HG02610 (cell line): ENCODE measurements around the gene MRPS34.

ENCODE experiments used
- ATAC-seq: cut with Tn5 transposase; IDR thresholded peaks from one replicate; pipeline ENCODE4 v1.9.1; 2021; ENCODE audit warnings: mild to moderate bottlenecking, moderate library complexity; ENCODE audit not compliant: unreplicated experiment

The MRPS34 gene

DNA sequence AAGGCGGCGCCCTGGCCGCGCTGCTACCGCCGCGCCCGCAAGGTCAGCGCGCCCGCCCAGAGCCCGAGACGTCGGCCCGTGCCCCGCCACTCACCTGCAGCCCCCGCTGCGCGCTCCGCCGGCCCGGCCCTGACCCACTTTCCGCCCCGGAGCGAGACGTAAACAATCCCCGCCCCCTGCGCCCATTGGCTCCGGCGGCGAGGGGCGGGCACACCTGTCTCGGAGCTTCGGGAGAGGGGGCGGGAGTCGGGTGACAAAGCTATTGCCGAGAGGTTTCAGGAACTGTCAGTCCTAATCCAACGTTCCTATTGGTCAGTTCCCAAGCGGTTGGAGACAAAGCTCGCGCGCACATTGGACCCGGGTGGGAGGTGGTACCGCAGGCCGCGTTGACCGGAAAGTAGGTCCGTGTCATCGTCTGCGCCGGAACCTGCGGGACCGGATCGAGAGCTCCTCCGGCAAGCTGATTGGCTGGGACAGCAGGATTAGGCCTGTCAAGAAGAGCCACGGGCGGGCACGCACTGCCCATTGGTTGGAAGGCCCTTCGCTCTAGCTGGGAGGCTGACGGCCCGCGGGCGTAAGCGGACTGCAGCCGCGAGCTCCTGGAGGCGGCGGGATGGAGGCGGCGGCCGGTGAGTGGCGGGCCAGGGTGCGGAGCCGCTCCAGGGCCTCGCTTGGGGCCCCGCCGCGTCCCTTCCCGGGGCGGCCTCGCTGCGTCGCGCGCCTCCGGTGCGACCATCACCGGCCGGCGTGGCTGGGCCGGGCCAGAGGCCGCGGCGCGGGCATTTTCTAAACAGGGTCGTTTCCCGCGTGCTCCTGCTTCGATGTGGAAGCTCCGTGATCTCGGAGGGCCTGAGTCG, 9.7 kb upstream of the MRPS34 start, which contains the start of the genes NUBP2 and SPSB3:
Gene NUBP2 (plus strand): TSS at position 553 of the 857 bp plus-strand sequence. CDS start 61 bp downstream, at position 614.
Gene SPSB3 (minus strand): TSS at position 164 of the 857 bp plus-strand sequence. CDS start 1,088 bp downstream, outside the sequence.
- ATAC-seq = peak; percentile 87

DNA sequence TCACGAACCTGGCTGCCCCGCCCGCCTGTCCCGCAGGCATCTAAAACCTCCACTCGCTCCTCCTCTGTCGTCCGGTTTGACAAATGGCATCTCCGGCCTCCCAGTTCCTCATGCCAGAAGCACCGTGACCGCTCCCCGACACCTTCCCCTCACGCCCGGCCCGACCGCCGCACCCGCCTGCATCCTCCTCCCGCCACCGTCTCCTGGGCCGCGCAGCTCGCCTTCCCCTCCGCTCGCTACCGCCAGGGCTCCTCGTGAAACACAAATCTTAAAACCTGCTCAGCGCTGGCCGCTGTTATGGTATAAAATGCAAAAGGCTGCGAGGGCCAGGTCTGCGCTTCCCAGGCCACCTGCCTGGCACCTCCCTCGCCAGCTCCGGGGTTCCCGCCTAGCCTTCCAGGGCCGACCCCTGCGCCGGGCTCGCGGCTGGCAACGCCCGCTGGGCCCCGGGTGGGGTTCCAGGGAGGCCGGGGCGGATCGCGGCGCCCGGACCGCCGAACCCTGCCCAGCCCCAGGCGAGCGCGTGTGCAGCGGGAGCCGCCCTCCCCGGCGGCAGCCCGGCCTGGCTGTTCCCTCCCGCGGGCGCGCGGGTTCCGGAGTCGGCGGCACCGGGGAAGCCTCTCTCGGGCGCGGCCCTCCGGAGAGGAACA, 8.9 kb upstream of the MRPS34 start:
- peak; percentile 4 for ATAC-seq

DNA sequence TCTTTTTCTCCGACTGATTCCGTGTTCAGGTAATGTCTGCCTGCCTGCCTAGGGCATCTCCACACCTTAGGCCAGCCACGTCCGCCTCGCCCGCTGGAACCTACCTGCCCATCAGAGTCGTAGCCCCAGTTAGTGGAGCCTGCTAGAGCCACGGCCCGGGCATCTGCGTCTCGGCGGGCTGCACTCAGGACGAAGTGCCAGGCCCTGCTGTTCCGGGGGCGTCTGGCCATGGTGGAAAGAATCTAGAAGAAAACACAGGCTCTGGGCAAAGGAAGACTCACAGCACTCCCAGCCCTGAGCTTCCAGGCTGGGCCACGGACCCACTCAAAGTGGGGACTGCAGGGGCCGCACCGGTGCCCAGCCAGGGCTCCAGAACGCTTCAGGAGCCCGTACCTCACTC, 8.3 kb upstream of the MRPS34 start:
- no peak for ATAC-seq

DNA sequence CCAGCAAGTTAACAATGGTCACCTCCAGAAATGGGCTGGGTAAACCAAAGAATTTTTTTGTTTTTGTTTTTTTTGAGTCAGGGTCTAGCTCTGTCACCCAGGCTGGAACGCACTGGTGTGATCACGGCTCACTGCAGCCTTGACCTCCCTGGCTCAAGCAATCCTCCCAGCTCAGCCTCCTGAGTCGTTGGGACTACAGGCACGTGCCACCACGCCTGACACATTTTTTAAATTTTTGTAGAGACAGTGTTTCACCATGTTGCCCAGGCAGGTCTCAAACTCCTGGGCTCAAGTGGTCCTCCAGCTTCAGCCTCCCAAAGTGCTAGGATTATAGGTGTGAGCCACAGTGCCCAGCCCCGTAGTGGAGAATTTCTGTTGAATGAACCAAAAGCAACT, 7.7 kb upstream of the MRPS34 start:
- no peak for ATAC-seq

DNA sequence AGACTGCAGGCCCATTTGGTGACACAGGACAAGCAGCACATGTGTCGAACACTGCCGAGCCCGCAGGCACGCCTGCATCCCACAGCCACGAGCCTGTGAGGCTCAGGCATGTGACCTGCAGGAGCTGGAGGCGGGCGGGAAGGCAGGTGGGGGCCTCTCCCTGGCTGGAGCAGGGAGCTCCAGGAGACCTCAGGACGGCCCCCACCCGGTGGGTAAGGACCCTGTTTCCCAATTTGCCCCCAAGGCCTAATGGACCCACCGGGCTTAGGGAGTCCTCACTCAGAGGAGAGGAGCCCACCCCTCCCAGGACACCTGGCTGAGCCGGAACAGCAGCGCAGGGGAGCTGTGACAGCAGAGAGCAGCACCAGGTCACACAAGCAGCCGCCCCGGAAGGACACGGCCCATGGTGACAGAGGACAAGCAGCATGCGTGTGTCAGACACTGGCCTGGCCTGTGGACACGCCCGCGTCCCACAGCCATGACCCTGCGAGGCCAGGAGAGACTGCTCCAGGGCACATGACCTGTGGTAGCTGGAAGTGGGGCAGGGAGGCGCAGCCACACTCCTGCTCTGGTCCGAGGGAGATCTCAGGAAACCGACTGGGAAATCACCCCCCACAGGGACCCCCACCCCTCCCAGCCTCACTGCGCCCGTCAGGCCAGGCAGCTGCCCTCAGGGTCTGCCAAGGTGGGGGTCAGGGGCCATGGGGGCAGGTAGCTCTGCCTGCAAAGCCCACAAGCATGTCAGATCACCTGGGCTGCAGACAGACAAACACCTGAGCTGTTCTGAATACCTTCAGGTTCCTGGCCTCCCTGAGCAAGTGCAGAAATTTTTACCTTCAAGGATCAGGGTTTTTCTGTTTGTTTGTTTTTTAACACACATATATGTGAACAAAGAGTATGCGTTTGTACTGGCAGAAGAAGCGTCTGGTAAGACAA, 7.1 kb upstream of the MRPS34 start:
- no peak for ATAC-seq

DNA sequence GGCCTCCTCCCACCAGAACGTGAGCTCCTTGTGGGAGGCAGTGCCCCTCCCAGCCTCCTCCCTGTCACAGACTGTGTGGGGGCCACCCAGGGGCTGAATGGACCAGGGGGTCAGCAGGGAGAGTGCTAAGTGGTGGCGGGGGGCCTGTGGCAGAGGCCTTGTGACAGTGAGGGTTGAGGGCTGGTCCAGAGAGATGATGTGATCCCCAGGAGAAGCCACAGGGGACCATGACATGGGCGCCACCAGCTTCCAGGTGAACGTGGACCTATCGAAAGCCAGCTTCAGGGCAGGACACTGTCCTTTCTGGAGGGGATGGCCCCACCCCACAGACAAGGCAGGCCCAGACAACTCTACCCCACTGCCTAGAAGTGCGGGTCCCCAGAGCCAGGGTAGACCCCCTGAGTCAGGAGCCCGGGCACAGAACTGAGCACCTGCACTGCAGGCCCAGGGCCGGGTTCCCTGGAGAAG, 6.3 kb upstream of the MRPS34 start:
- ATAC-seq = no peak

DNA sequence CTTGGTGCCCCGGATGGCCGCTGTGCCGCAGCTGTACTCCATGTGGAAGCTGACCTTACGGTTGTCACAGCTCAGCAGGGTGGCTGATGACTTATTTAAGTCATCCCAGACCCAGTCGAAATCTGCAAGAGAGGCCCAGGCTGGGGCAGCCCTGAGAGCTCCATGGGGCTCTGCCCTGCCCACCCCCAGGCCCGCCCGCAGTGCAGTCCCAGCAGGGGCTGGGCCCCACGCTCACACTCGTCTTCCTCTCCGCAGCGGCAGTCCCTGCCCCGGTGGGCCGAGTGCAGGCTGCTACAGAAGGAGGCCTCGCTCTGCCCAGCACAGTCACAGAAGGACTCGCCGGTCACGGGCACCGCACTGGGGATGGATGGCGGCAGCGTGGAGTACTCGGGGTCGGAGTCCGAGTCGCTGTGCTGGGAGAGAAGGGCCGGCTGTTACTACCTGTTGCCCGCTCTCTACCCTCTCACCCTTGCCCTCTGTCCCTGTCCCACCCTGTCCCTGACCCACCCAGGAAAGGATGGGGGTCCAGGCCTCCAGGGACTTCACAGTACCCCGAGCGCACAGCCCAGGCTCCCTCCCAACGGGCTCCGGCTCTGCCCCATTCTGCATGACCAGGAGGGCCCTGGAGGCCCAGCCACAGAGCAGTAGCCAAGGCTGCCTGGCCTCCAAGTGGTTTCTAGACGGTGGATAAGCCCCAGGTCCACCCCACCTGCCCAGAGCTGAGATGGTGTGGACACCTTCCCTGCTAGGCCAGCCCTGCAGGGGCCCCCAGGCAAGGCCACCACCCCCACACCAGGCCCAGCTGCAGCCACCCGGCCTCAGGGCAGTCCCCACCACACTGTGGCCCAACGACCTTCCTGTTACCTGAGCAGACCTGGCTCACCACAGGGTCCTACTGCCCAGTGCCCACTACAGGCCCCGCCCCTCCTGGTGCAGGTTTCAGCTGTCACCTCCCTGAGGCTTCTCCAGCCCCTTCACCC, 5.6 kb upstream of the MRPS34 start:
- ATAC-seq = no peak

DNA sequence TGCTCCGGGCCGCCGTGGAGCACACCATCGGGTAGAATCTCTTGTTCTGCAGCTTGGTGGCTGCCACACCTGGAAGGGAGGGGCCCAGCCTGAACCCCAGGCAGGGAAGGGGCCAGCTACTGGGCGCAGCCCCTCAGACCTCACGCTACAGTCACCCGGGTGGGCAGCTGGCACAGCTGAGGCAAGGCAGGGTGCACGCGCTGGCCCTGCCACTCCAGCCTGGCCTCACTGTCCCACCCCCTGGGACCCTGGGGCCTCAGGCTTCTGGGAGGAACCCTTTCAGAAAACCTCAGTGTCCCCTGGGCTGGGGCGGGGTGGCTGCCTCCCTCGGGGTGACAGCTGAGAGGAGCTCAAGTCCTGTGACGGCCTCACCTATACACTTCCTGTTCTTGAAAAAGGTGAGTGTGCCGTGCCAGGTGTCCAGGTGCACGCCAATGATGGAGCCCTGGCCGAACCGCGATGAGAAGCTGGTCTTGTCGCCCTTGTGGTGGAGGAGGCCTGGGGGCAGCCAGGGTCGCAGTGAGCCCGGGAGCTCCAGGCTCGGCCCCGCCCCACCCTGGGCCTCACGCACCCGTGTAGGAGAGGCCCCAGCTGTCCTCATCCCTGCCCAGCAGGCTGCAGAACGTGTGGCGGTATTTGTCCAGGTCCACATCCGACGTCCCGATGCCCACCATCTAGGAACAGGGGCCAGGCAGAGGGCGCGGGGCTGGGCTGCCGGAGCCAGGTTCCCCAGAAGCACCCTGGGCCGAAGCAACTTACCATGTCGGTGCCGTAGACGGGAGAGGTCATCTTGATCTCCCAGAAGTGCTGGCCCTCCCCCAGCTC, 4.7 kb upstream of the MRPS34 start:
- ATAC-seq = no peak

DNA sequence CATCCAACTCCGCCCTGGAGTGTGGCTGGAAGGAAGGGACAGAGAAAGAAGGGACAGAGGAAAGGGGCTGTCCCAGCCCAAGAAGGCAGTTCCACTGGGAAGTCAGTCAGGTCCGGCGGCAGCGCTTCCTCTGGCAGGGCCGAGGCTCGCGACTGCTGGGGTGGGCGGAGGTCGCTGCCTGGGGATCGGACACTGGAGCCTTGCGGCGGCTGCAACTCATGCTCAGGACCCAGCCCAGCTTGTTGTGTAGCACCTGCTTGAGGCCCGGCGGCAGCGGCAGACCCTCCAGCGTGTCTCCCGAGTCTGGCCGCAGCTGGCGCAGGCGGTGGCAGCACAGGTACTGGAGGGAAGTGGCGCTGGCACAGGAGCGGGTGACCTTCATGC, 4.0 kb upstream of the MRPS34 start:
- ATAC-seq = no peak

DNA sequence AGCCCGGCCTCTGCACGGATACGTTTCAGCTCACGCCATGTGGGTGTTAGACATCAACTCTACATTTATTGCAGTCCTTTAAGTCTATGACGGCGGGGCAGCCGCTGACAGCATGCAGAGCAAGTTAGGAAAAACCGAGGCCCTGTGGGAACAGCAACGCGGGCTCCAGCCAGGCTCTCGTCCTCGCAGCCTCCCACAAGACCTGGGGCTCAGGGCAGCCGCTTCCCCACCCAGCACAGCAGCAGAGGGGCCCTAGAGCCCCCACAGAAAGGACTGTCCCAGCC, 3.7 kb upstream of the MRPS34 start:
- ATAC-seq = no peak

DNA sequence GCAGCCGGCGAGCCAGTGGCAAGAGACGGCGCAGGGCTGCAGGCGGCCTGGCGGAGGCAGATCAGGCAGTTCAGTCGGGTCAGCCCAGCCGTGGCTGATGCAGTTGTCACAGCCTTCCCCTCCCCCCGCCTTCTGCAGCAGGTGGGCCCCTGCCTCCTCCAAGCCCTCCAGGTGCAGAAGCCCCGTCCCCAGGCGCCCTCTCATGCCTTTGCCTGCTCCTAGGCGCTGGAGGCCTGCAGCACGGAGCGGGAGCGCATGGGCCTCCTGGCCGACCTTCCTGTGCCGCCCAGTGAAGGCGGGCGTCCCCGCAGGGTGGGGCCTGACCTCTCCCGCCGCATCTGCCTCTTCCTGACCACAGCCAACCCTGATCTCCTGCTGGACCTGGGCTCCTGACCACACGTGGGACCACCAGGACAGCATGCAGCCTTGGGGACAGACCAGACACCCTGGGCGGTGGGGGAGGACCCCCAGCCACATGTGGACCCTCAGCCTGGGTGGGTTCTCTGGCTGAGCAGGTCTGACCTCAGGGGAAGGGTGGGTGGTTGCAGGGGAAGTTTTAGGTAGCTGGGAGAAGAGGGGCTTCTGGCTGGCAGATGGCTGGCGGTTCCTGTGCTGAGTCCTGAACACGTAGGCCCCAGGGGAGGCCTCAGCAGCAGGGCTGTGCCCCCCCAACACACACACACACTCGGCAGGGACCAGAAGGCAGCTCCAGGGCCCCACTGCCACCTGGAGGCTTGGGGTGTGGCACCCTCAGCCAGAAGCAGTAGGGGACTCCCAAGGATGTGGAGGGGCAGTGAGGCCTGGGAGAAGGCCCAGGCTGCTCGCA, 3.1 kb upstream of the MRPS34 start:
- no peak for ATAC-seq

DNA sequence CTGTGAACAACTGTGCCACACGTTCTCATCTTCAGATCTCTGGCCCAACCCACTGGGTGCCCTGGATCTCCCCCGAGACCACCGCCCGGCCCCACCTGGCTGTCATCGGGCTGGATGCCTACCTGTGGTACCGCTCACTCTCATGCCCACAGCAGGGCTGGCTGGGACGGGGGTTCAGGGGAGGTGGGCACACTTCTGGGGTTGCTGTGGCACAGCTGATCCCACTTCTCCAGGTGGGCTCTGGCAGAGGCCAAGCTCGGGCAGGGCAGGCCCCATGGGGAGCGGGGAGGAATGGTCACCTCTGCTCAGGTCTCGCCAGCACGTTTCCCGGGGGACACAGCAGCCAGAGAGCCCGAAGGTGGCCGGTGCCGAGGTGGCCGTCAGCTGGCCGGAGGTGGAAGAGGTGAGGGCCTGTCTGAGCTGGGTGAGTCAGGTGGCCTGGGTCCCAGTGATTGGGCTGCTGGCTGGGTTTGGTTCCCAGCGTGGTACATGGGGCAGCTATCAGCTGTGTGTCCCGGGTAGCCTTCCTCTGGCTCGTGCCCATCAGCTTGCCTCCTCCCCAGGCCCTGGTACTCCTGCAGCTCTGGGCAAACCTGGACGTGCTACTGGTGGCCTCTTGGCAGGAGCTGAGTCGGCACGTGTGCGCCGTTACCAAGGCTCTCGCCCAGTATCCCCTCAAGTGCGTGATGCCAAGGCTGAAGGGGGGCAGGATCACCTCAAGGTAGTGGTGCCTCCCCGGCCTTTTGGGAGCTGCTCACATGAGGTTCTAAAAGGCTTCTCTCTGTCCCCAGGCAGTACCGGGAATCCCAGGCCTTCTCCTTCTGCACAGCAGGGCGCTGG, 2.3 kb upstream of the MRPS34 start:
- no peak for ATAC-seq

DNA sequence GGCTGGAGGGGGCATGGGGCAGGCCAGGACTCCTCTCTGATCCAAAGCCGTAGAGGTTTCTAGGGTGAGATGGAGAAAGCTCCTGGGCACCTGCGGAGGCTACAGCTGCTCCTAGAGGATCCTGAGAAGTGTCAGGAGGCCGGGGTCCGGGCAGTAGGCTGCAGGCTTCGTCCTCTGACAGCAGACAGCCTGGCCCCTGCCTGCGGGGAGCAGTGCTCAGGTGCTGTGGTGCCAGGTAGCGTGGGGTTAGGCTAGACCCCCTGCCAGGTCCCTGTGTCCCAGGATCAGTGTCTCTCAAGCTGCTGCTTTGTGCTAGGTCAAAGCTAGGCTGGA, 1.5 kb upstream of the MRPS34 start:
- no peak for ATAC-seq

DNA sequence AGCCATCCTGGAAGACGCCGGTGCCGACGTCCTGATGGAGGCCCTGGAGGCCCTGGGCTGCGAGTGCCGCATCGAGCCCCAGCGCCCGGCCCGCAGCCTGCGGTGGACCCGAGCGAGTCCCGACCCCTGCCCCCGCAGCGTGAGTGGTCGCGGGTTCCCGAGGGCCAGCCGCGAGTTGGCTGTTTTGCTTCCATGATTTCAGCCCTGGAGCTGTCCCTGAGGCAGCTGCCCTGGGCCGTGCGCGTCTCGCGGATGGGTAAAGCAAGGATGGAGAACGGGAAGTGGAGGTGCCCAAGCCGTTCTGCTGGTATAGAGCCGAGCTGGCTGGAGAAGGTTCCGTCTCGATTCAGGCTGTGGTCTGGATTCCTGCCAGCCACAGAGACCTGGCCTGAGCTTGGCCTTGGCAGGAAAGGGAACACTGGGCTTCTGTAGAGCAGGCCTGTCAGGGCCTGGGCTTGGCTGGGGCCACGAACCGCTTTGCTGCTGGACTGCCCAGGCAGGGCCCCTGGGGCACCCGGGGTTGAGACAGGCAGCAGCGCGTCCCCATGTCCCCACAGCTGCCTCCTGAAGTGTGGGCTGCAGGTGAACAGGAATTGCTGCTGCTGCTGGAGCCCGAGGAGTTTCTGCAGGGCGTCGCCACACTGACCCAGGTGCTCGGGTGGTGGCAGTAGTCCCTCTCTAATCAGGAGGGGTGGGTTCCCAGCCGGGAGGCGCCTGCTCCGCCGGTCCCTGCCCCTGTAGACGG, 941 bp upstream of the MRPS34 start:
- no peak for ATAC-seq

DNA sequence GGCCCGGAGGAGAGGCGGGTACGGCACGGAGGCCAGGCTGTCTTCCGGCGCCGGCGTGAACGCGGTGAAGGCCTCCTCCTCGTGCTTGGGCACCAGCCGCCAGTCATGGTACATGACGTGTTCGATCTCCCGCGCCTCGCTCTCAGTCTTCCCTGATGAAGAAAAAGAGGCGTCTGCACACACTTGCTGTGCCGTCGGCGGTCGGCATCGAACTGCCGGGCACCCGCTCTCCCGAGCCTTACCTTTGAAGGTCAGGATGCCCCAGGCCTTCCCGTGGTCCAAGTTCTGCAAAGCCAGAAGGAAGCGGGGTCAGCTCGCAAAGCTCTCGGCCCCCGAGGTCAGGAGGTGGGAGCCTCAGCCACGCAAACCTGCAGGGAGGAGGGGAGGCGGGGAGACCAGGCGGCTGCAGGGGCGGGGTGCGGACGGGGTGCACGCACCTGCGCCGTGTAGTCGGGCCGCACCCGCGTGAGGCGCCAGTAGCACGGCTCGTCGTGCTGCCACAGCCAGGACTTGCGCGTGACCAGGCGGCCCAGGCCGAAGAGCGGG, 499 bp downstream of the MRPS34 start, which contains the start of gene EME2:
Gene EME2 (plus strand): TSS at position 449 of the 546 bp plus-strand sequence. CDS start 418 bp downstream, outside the sequence.
- ATAC-seq = no peak

DNA sequence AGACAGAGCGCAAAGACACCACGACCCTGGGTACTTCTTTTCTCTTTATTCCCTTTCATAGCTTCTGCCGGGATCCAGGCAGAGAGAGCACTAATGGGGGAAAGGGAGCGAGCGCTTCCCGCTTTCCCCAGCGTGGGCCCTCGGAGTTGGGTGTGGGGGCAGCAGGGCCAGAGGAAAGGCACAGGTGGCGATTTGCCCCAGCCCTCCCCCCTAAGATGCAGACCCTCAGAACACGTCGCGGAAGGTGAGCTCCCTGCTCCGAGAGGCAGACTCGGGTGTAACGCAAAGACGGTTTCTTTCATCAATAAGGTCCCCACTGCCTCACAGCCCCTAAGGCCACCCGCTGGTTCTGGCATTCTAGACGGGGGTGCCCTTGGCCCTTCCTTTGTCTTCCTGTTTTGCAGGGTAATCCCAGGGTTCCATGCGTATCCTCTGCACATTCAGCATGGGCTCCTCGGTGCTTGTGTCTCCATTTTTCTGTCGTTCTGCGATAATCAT, 1.0 kb downstream of the MRPS34 start:
- no peak for ATAC-seq
